HCT116 (cell line): ENCODE results near the gene GMDS.

Experiments
- CTCF ChIP-seq, 3 experiments: fragments of 200-600 bp in 1 of 3; sonication (generic) in 1 of 3; IDR thresholded peaks in 2 of 3; conservative IDR thresholded peaks in 1 of 3; 2 replicates each; pipeline ENCODE4 v1.5.1; 2012 to 2017; ENCODE audit warnings: low read depth in 2 of 3, low read length in 2 of 3, antibody characterized with exemption in 1 of 3, borderline replicate concordance in 1 of 3, control low read depth in 1 of 3, mild to moderate bottlenecking in 1 of 3, mixed read lengths in 1 of 3, mixed run types in 1 of 3, moderate library complexity in 1 of 3; ENCODE audit not compliant: insufficient read depth in 1 of 3
- EGR1 ChIP-seq: IDR thresholded peaks from 2 replicates; pipeline ENCODE4 v1.6.1; 2012; ENCODE audit warnings: low read depth
- EZH2 ChIP-seq: fragments of 200-600 bp; sonication (generic); IDR thresholded peaks from 2 replicates; pipeline ENCODE4 v1.6.1; 2017; ENCODE audit warnings: antibody characterized with exemption, mixed run types
- JUND ChIP-seq: IDR thresholded peaks from 2 replicates; pipeline ENCODE4 v1.6.1; 2012
- MAX ChIP-seq: IDR thresholded peaks from 2 replicates; pipeline ENCODE4 v1.6.1; 2012
- POLR2A ChIP-seq: IDR thresholded peaks from 2 replicates; pipeline ENCODE4 v1.7.0; 2011; ENCODE audit warnings: borderline replicate concordance; ENCODE audit not compliant: insufficient read depth, insufficient read length; ENCODE audit errors: extremely low read depth
- POLR2AphosphoS5 ChIP-seq: IDR thresholded peaks from 2 replicates; pipeline ENCODE4 v1.6.1; 2011; ENCODE audit warnings: mild to moderate bottlenecking, low read depth, low read length, moderate library complexity
- TCF7L2 ChIP-seq: IDR thresholded peaks from 2 replicates; pipeline ENCODE4 v1.7.0; 2011; ENCODE audit warnings: borderline replicate concordance, inconsistent platforms; ENCODE audit not compliant: insufficient read depth, insufficient read length; ENCODE audit errors: extremely low read depth
- YY1 ChIP-seq: IDR thresholded peaks from 2 replicates; pipeline ENCODE4 v1.6.1; 2011; ENCODE audit warnings: low read length, low read depth, moderate library complexity, mild to moderate bottlenecking; ENCODE audit not compliant: insufficient replicate concordance; ENCODE audit errors: extremely low read depth
- ZBTB33 ChIP-seq: IDR thresholded peaks from 2 replicates; pipeline ENCODE4 v1.6.1; 2011; ENCODE audit warnings: mild to moderate bottlenecking, low read length, moderate library complexity; ENCODE audit not compliant: insufficient replicate concordance; ENCODE audit errors: extremely low read depth
- ZNF274 ChIP-seq: fragments of 200-500 bp; sonication (Bioruptor generic); IDR thresholded peaks from 2 replicates; pipeline ENCODE4 v1.6.1; 2014; ENCODE audit warnings: mild to moderate bottlenecking, low read depth, low read length, inconsistent platforms

- TF ChIP-seq EZH2 (no peak), MAX (no peak), TCF7L2 (no peak), CTCF (IDR thresholded peaks at IDR 0.05 in 2 of 3, conservative IDR thresholded peaks at IDR 0.05 in 1 of 3; ENCODE audit: borderline replicate concordance in 1 of 3, insufficient read depth in 1 of 3, low read depth in 2 of 3, low read length in 2 of 3) (no peak), YY1 (no peak), POLR2AphosphoS5 (no peak), POLR2A (no peak), JUND (no peak), ZNF274 (no peak), EGR1 (no peak), ZBTB33 (no peak)
Measured at GRCh38 chr6:1945235-1945832, 300.1 kb downstream of the GMDS start.
